HG03571 (cell line): ENCODE results near the gene SLC6A12.
"Not testable (repeated sequence)": the region's sequence is repeated elsewhere in the genome, so short reads cannot be mapped to it uniquely, and the experiment has no call there.

ENCODE experiments used
- ATAC-seq: cut with Tn5 transposase; IDR thresholded peaks from one replicate; pipeline ENCODE4 v1.9.1; 2021; ENCODE audit not compliant: unreplicated experiment

The SLC6A12 gene

GRCh38 chr12:235967-236366 lies 22.0 kb upstream of the SLC6A12 start:
- ATAC-seq, result not testable (repeated sequence)

- ATAC-seq, result no peak
Observed at GRCh38 chr12:234891-235415, 21.0 kb upstream of the SLC6A12 start.

GRCh38 chr12:234019-234418 lies 20.1 kb upstream of the SLC6A12 start:
- no peak for ATAC-seq

- ATAC-seq, result no peak
Observed at GRCh38 chr12:233615-233968, 19.6 kb upstream of the SLC6A12 start.

- no peak for ATAC-seq
Observed at GRCh38 chr12:232731-233614, 19.0 kb upstream of the SLC6A12 start.

GRCh38 chr12:230925-231671 lies 17.1 kb upstream of the SLC6A12 start:
- no peak for ATAC-seq

GRCh38 chr12:229441-230191 lies 15.7 kb upstream of the SLC6A12 start:
- ATAC-seq, result no peak

- no peak for ATAC-seq
Observed at GRCh38 chr12:228846-229200, 14.9 kb upstream of the SLC6A12 start.

- no peak for ATAC-seq
Observed at GRCh38 chr12:227923-228845, 14.2 kb upstream of the SLC6A12 start.

- ATAC-seq, result no peak
Observed at GRCh38 chr12:227286-227915, 13.4 kb upstream of the SLC6A12 start.

- no peak for ATAC-seq
Observed at GRCh38 chr12:226401-226800, 12.4 kb upstream of the SLC6A12 start.

- no peak for ATAC-seq
Observed at GRCh38 chr12:225012-225411, 11.1 kb upstream of the SLC6A12 start.

GRCh38 chr12:224330-224729 lies 10.4 kb upstream of the SLC6A12 start:
- no peak for ATAC-seq

GRCh38 chr12:223841-224240 lies 9.9 kb upstream of the SLC6A12 start:
- no peak for ATAC-seq

- ATAC-seq, result no peak
Observed at GRCh38 chr12:221736-222135, 7.8 kb upstream of the SLC6A12 start.

- ATAC-seq, result no peak
Observed at GRCh38 chr12:220946-221550, 7.1 kb upstream of the SLC6A12 start.

GRCh38 chr12:220491-220890 lies 6.5 kb upstream of the SLC6A12 start:
- no peak for ATAC-seq

- no peak for ATAC-seq
Observed at GRCh38 chr12:219891-220352, 6.0 kb upstream of the SLC6A12 start.
